HEK293T (cell line): ENCODE measurements around the gene DCDC1.

Experiments used
- ELF4 ChIP-seq: fragments of 450-650 bp; IDR thresholded peaks from 2 replicates; pipeline ENCODE4 v1.6.1; 2017; ENCODE audit warnings: antibody characterized with exemption
- FOXK2 ChIP-seq: fragments of 450-650 bp; IDR thresholded peaks from 2 replicates; pipeline ENCODE4 v1.6.1; 2016; ENCODE audit warnings: mild to moderate bottlenecking
- HDGF ChIP-seq: fragments of 450-650 bp; IDR thresholded peaks from 2 replicates; pipeline ENCODE4 v1.6.1; 2017; ENCODE audit warnings: antibody characterized with exemption, borderline replicate concordance
- L3MBTL2 ChIP-seq: fragments of 450-650 bp; conservative IDR thresholded peaks from 2 replicates; pipeline ENCODE4 v1.6.1; 2016; ENCODE audit warnings: mild to moderate bottlenecking
- LEF1 ChIP-seq: fragments of 450-650 bp; IDR thresholded peaks from 2 replicates; pipeline ENCODE4 v1.6.1; 2017; ENCODE audit warnings: mild to moderate bottlenecking, borderline replicate concordance
- NFRKB ChIP-seq: fragments of 450-650 bp; IDR thresholded peaks from 2 replicates; pipeline ENCODE4 v1.6.1; 2016; ENCODE audit warnings: mild to moderate bottlenecking, moderate library complexity
- PKNOX1 ChIP-seq: fragments of 450-650 bp; IDR thresholded peaks from 2 replicates; pipeline ENCODE4 v1.6.1; 2016
- SP1 ChIP-seq: fragments of 450-650 bp; IDR thresholded peaks from 2 replicates; pipeline ENCODE4 v1.6.1; 2017
- SUZ12 ChIP-seq: fragments of 450-650 bp; IDR thresholded peaks from 2 replicates; pipeline ENCODE4 v1.6.1; 2016; ENCODE audit warnings: mild to moderate bottlenecking
- TARDBP ChIP-seq: fragments of 450-650 bp; IDR thresholded peaks from 2 replicates; pipeline ENCODE4 v1.6.1; 2016
- ZNF384 ChIP-seq: fragments of 450-650 bp; IDR thresholded peaks from 2 replicates; pipeline ENCODE4 v1.6.1; 2016

- TF ChIP-seq SP1 (no peak), FOXK2 (no peak), SUZ12 (no peak), L3MBTL2 (no peak), LEF1 (no peak), HDGF (no peak), ZNF384 (no peak), TARDBP (no peak), NFRKB (no peak), PKNOX1 (no peak), ELF4 (no peak)
These were observed 343.2 kb downstream of the DCDC1 start for GRCh38 chr11:31026315-31026714.
